GM23248 (cell line): ENCODE results near the gene KIAA1549. TPM values are rescaled to one million over a fixed set of nuclear protein-coding genes. Genes with fewer than 3 reads are reported as not detected.

Source experiments
- DNase-seq: peaks from one replicate; pipeline ENCODE4 v3.0.0-alpha.2; 2015
- H2AFZ ChIP-seq: fragments of 200-600 bp; sonication (generic); 2 replicates; pipeline ENCODE4 v1.6.1; 2016; ENCODE audit warnings: antibody characterized with exemption
- H3F3A ChIP-seq: fragments of 200-600 bp; sonication (generic); 2 replicates; pipeline ENCODE4 v1.6.1; 2016; ENCODE audit warnings: mild to moderate bottlenecking, antibody characterized with exemption, mixed run types; ENCODE audit not compliant: insufficient read depth
- H3K27ac ChIP-seq: fragments of 200-600 bp; sonication (generic); 2 replicates; pipeline ENCODE4 v1.5.1; 2016; ENCODE audit warnings: mild to moderate bottlenecking
- H3K27me3 ChIP-seq: fragments of 200-600 bp; sonication (generic); replicated peaks from 2 replicates; pipeline ENCODE4 v1.6.1; 2016; ENCODE audit warnings: mild to moderate bottlenecking; ENCODE audit not compliant: insufficient read depth
- H3K36me3 ChIP-seq: fragments of 200-600 bp; sonication (generic); 2 replicates; pipeline ENCODE4 v1.6.1; 2016; ENCODE audit warnings: low read depth, mild to moderate bottlenecking
- H3K4me1 ChIP-seq: fragments of 200-600 bp; sonication (generic); 2 replicates; pipeline ENCODE4 v1.6.1; 2016; ENCODE audit warnings: mild to moderate bottlenecking; ENCODE audit not compliant: insufficient read depth
- H3K4me2 ChIP-seq: fragments of 200-600 bp; sonication (generic); one replicate; pipeline ENCODE4 v1.6.1; 2016; ENCODE audit warnings: mild to moderate bottlenecking; ENCODE audit not compliant: unreplicated experiment
- H3K4me3 ChIP-seq: fragments of 200-600 bp; sonication (generic); 2 replicates; pipeline ENCODE4 v1.5.1; 2016; ENCODE audit warnings: mild to moderate bottlenecking
- H3K79me2 ChIP-seq: fragments of 200-600 bp; sonication (generic); 2 replicates; pipeline ENCODE4 v1.6.1; 2016; ENCODE audit warnings: mild to moderate bottlenecking; ENCODE audit not compliant: insufficient read depth
- H3K9ac ChIP-seq: fragments of 200-600 bp; sonication (generic); 2 replicates; pipeline ENCODE4 v1.6.1; 2016; ENCODE audit warnings: mild to moderate bottlenecking
- H3K9me2 ChIP-seq: fragments of 200-600 bp; sonication (generic); 2 replicates; pipeline ENCODE4 v1.6.1; 2016; ENCODE audit warnings: mixed run types, mild to moderate bottlenecking, moderate library complexity; ENCODE audit not compliant: insufficient read depth
- H3K9me3 ChIP-seq: fragments of 200-600 bp; sonication (generic); one replicate; pipeline ENCODE4 v1.6.1; 2017; ENCODE audit warnings: low read depth
- H4K20me1 ChIP-seq: fragments of 200-600 bp; sonication (generic); 2 replicates; pipeline ENCODE4 v1.6.0; 2016; ENCODE audit not compliant: insufficient read depth
- EZH2 ChIP-seq: fragments of 200-600 bp; sonication (generic); IDR thresholded peaks from 2 replicates; pipeline ENCODE4 v1.6.1; 2018; ENCODE audit warnings: antibody characterized with exemption, mild to moderate bottlenecking; ENCODE audit not compliant: insufficient read depth, poor library complexity, severe bottlenecking
- EZH2phosphoT487 ChIP-seq: fragments of 200-600 bp; sonication (generic); IDR thresholded peaks from 2 replicates; pipeline ENCODE4 v1.6.1; 2018; ENCODE audit warnings: antibody characterized with exemption, moderate library complexity, mild to moderate bottlenecking, low read depth; ENCODE audit not compliant: insufficient read depth
- WGBS, 2 experiments: methylation state at CpG; one replicate each; pipeline ENCODE4 v1.1.6; 2015 to 2017; ENCODE audit warnings: low lambda C conversion rate in 2 of 2, low coverage in 1 of 2; ENCODE audit errors: missing lambda C conversion rate in 2 of 2; 5-methylcytosine and 5-hydroxymethylcytosine counted together
- in situ Hi-C: fragments of 300-500 bp; cut with MboI; formaldehyde crosslinking; loops from 2 replicates; pipeline ENCODE4 v1.15.0; 2020
- polyA plus RNA-seq: library from polyadenylated mRNA; unstranded; fragments of >200 nt; fragmentation: Nextera tagmentation; extraction: Ambion mirVana; gene quantifications from 2 replicates; pipeline ENCODE4 v1.2.1, GENCODE V29; 2016
- total RNA-seq: library from RNA; depleted of rRNA; stranded (reverse); fragments of >200 nt; shearing (Covaris generic); gene quantifications from 2 replicates; pipeline ENCODE4 v1.2.3, GENCODE V29; 2014

KIAA1549 gene
- total and polyA plus RNA-seq, 2 experiments from 2014 or later, result 2.1 to 3.0 TPM

- no peaks in the 10 kb centered on the region for H3K9me3 ChIP-seq
- 97 to 99% methylated on average over 10 of the region's 10 CpGs for WGBS, 2 experiments
- H3K79me2 ChIP-seq, result peaks cover 22% of the 10 kb centered on the region; the same call in 1 of the 2 replicates
- H3K4me2 ChIP-seq, result no peak overlapping the region
- H3F3A ChIP-seq, result peaks cover 7% of the 10 kb centered on the region; the same call in 1 of the 2 replicates
- H3K9ac ChIP-seq, result no peak overlapping the region
- H3K27me3 ChIP-seq, result no peaks in the 10 kb centered on the region
- H3K27ac ChIP-seq, result 0 out of 2 replicates have a peak overlapping the region, but pooled peaks have one; percentile 22
- no peak overlapping the region for H3K4me3 ChIP-seq
- no peaks in the 10 kb centered on the region for H4K20me1 ChIP-seq
- no peak for DNase-seq
- TF ChIP-seq EZH2phosphoT487, result no peak
- no peaks in the 10 kb centered on the region for H3K36me3 ChIP-seq
- H3K9me2 ChIP-seq, result no peaks in the 10 kb centered on the region
- in situ Hi-C loops, result no loop called here
- H3K4me1 ChIP-seq, result peaks cover 12% of the 10 kb centered on the region; the same call in 1 of the 2 replicates
- H2AFZ ChIP-seq, result no peak overlapping the region
These were observed 62.4 kb downstream of the KIAA1549 start for GRCh38 chr7:138918756-138919155.

- Histone ChIP-seq H3K9me3 (no peaks in the 10 kb centered on the region), H3K9me2 (no peaks in the 10 kb centered on the region), H4K20me1 (no peaks in the 10 kb centered on the region), H3K27ac (no peak overlapping the region), H3K27me3 (no peaks in the 10 kb centered on the region), H3K4me3 (no peak overlapping the region), H3K4me1 (peaks cover 12% of the 10 kb centered on the region; the same call in 1 of the 2 replicates), H2AFZ (no peak overlapping the region), H3K9ac (no peak overlapping the region), H3K79me2 (peaks cover 22% of the 10 kb centered on the region; the same call in 1 of the 2 replicates), H3F3A (peaks cover 7% of the 10 kb centered on the region; the same call in 1 of the 2 replicates), H3K36me3 (no peaks in the 10 kb centered on the region), H3K4me2 (no peak overlapping the region)
- no peak for TF ChIP-seq EZH2phosphoT487
- no peak for TF ChIP-seq EZH2
- 92 to 93% methylated on average over 13 of the region's 13 CpGs for WGBS, 2 experiments
- no peak for DNase-seq
- in situ Hi-C loops, result no loop called here
These were observed 63.0 kb downstream of the KIAA1549 start for GRCh38 chr7:138918176-138918575.

DNA sequence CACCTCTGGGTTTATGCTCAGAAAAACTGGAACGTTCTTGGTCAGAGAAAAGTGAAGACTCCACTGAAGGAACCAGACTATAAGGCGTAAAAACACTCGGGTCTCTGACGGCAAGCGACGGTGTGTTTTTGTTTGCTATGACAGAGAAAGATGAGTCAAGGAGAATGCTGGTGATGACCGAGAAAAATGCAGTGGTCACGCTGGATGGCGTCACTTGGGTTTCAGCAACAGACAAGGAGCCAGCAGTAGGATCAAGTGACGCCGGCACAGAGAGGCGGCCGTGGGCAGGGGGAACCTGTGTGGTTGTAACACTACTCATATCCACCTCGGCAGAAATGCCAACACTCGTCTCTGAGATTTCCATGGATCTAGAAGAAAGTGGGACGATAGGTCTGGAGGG, 63.4 kb downstream of the KIAA1549 start:
- peaks cover 22% of the 10 kb centered on the region; the same call in 1 of the 2 replicates for H3K79me2 ChIP-seq
- TF ChIP-seq EZH2, result no peak
- no peak for TF ChIP-seq EZH2phosphoT487
- H3K9me2 ChIP-seq, result no peaks in the 10 kb centered on the region
- H3K36me3 ChIP-seq, result no peaks in the 10 kb centered on the region
- H3K4me3 ChIP-seq, result no peak overlapping the region
- H3F3A ChIP-seq, result peaks cover 7% of the 10 kb centered on the region; the same call in 1 of the 2 replicates
- 89 to 91% methylated on average over 16 of the region's 16 CpGs for WGBS, 2 experiments
- H4K20me1 ChIP-seq, result no peaks in the 10 kb centered on the region
- H3K9ac ChIP-seq, result no peak overlapping the region
- no peaks in the 10 kb centered on the region for H3K9me3 ChIP-seq
- no peak overlapping the region for H3K27ac ChIP-seq
- in situ Hi-C loops, result no loop called here
- H3K4me1 ChIP-seq, result peaks cover 12% of the 10 kb centered on the region; the same call in 1 of the 2 replicates
- H3K27me3 ChIP-seq, result no peaks in the 10 kb centered on the region
- DNase-seq, result no peak
- no peak overlapping the region for H3K4me2 ChIP-seq
- no peak overlapping the region for H2AFZ ChIP-seq

DNA sequence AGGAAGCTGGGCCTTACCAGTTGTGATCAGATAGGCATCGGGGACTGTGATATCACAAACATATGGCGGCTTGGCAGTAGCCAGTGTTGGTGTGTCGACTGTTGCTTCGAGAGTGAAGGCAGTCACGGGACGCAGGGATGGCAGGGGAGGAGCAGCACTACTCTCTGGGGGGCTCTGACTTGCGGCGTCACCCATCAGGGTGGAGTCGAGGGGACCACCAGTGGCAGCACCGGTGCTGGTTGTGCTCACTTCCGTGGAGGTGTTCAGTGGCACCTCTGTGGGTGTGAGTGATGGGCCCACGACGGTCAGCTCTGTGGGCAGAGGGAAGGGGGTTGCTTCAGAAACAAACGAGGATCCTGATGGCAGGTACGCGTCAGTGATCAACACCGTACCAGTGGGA, 64.5 kb downstream of the KIAA1549 start:
- TF ChIP-seq EZH2phosphoT487, result no peak
- TF ChIP-seq EZH2, result no peak
- in situ Hi-C loops, result no loop called here
- 96 to 97% methylated on average over 17 of the region's 17 CpGs for WGBS, 2 experiments

GRCh38 chr7:138916275-138916674, 64.9 kb downstream of the KIAA1549 start:
- Histone ChIP-seq H2AFZ (no peak overlapping the region), H3K4me3 (no peak overlapping the region), H3K36me3 (no peaks in the 10 kb centered on the region), H3K9me3 (no peaks in the 10 kb centered on the region), H3K79me2 (peaks cover 15% of the 10 kb centered on the region; the same call in 1 of the 2 replicates), H3K9me2 (no peaks in the 10 kb centered on the region), H4K20me1 (no peaks in the 10 kb centered on the region), H3K27ac (no peak overlapping the region), H3F3A (peaks cover 7% of the 10 kb centered on the region; the same call in 1 of the 2 replicates), H3K27me3 (no peaks in the 10 kb centered on the region), H3K4me2 (no peak overlapping the region), H3K4me1 (peaks cover 12% of the 10 kb centered on the region; the same call in 1 of the 2 replicates), H3K9ac (no peak overlapping the region)
- WGBS, 2 experiments, result 75 to 78% methylated on average over 6 of the region's 6 CpGs
- no peak for DNase-seq
- in situ Hi-C loops, result no loop called here
- TF ChIP-seq EZH2phosphoT487 (no peak), EZH2 (no peak)

More for the DNA sequence above, 64.5 kb downstream of the KIAA1549 start:
- H3K27ac ChIP-seq, result no peak overlapping the region
- H3K36me3 ChIP-seq, result no peaks in the 10 kb centered on the region
- peaks cover 19% of the 10 kb centered on the region; the same call in 1 of the 2 replicates for H3K79me2 ChIP-seq
- H2AFZ ChIP-seq, result no peak overlapping the region
- H3K27me3 ChIP-seq, result no peaks in the 10 kb centered on the region
- H4K20me1 ChIP-seq, result no peaks in the 10 kb centered on the region
- DNase-seq, result no peak
- H3F3A ChIP-seq, result peaks cover 7% of the 10 kb centered on the region; the same call in 1 of the 2 replicates
- H3K4me3 ChIP-seq, result no peak overlapping the region
- H3K4me2 ChIP-seq, result no peak overlapping the region
- H3K9ac ChIP-seq, result no peak overlapping the region
- peaks cover 12% of the 10 kb centered on the region; the same call in 1 of the 2 replicates for H3K4me1 ChIP-seq
- H3K9me2 ChIP-seq, result no peaks in the 10 kb centered on the region
- no peaks in the 10 kb centered on the region for H3K9me3 ChIP-seq
